HG03064 (cell line): Measurements from ENCODE around the gene RNF44.
A peak's percentile ranks its signal among the peaks of the same experiment; 100 is the strongest.
"Not testable (repeated sequence)": the region's sequence is repeated elsewhere in the genome, so short reads cannot be mapped to it uniquely, and the experiment has no call there.

Experiments used
- ATAC-seq: cut with Tn5 transposase; IDR thresholded peaks from one replicate; pipeline ENCODE4 v1.9.1; 2021; ENCODE audit warnings: low read depth; ENCODE audit not compliant: unreplicated experiment

RNF44 gene

GRCh38 chr5:176553260-176554085 is 16.3 kb upstream of the RNF44 start:
- ATAC-seq = no peak

- ATAC-seq = no peak
Observed at GRCh38 chr5:176552332-176552869, 15.2 kb upstream of the RNF44 start.

- ATAC-seq = not testable (repeated sequence)
Observed at GRCh38 chr5:176550937-176551336, 13.7 kb upstream of the RNF44 start.

DNA sequence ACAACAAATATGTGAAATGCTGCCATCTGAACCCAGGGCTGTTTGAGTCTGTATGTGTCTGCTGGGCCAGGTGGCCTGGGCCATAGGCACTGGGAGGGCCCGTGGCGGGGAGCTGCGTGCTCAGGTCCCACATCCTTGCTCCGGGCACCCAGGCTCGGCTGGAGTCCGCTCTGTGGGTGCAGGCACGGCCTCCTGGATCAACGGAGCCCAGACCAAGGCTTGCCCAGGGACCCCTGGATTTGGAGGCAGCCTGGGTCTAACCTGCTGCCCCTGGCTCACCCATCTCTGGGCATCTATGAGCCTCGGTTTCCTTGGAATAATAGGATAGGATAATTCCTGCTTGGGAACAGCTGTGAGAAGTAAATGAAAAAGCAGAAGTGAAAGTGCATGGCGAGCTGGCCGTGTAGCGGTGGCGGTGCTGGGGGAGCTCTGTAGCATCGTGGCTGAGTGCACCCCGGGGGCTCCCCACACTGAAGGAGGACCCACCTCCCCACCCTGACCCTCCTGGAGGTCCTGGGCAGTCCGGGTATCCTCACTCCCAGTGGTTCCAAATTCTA is 13.2 kb upstream of the RNF44 start:
- no peak for ATAC-seq

- ATAC-seq = no peak
Observed at GRCh38 chr5:176549871-176550270, 12.7 kb upstream of the RNF44 start.

DNA sequence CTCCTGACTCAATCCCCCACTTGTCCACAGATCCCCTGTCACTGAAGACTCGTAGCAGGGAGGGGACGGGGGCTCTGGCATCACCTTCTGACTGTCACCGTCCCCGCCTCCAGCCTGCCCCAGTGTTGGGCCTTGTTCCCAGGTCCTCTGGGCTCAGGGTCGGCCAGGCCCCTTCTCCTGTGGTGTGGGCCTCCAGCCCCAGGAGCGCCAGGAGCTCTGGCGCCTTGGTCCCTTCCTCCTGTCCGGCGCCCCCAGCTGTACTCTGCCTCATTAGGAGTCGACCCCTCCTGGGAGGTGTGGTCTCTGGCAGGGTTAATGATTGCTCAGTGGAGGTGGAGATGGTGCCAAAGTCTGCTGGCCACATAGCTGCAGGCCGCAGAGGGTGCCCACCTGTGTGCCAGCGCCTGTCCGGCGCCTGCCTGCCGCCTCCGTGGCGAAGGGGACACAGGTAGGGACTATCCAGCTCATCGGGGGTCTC is 11.8 kb upstream of the RNF44 start, which contains the start of gene CDHR2:
Gene CDHR2, plus strand, starts transcription at position 376 of the 478 bp plus-strand sequence. CDS start 16,011 bp downstream, outside the sequence.
- no peak for ATAC-seq

GRCh38 chr5:176547802-176548201 is 10.6 kb upstream of the RNF44 start:
- no peak for ATAC-seq

DNA sequence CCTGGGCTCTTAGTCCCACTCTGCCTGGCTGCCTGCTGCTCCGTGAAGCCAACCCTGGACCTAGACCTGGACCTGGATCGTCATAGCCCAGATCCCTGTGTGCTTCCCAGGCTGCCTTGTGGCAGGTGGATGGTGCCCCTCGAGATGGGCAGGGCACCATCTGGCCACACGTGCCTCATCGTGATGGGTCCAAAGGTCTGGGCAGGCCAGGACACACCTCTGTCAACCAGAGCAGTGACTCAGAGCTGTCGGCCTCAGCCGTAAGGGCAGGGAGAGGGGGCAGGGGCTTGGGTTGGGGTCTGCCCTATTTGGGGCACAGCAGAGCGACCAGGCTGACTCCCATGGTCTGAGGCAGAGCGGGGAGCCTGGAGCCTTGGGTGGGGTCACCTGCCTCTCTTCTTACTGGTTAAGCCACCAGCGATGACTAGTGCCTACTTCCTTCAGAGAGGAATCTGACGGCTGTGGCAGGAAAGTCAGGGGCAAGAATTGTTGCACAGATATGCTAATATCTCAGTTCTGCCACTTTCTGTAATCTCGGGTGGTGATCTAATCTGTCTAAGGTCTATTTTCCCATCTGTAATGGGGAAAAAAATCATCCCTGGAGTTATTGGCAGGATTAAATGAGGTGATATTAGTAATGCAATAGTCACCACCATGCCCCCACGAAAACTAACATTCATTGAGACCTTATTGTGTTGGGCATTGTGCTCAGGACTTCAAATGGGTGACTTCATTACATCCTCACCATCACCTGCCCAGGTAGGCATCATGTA is 8.7 kb upstream of the RNF44 start:
- no peak for ATAC-seq

GRCh38 chr5:176545388-176545736 is 8.2 kb upstream of the RNF44 start:
- no peak for ATAC-seq

- peak; percentile 56 for ATAC-seq
Observed at GRCh38 chr5:176543428-176544182, 6.4 kb upstream of the RNF44 start.

GRCh38 chr5:176542596-176543427 is 5.6 kb upstream of the RNF44 start:
- ATAC-seq = peak; percentile 49

DNA sequence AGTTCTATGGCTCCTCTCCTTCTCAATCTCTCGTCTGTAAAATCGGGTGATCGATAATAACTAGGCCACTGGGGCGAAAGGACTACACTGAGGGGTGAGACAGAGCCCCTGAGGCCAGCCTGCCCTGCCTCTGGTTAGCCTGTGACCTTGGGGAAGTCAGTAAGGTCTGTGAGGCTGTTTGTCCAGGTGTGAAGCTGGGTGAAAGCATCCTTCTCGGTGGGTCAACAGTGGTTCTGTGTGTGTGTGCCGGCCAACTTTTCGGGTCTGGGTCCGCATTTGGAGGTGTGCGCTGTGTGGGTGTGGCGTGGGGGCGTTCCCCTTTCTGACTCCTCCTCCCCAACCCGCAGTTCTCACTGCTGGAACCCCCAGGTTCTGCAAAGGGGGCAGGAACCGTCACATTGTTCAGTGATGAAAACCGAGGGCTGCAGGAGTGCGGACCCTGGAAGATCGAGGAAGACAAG is 5.0 kb upstream of the RNF44 start:
- ATAC-seq = no peak

GRCh38 chr5:176541338-176542134 is 4.3 kb upstream of the RNF44 start:
- no peak for ATAC-seq

DNA sequence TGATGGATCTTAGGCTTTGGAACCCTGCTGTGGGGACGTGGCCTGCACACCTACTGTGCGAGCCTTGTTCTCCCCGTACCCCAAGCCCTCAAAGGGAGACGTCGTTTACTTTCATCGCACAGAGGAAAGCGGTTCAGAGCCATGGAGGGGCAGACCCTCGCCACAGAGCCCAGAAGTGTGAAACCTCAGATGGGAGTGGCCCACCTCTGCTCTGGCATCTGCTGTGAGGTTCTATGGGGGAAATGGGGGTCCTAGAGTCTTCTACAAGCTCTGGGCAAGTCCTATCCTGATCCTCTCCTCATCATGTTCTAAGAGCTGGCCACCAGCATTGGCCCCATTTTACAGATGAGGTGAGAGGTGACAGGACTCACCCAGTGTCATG is 3.7 kb upstream of the RNF44 start:
- no peak for ATAC-seq

- no peak for ATAC-seq
Observed at GRCh38 chr5:176540476-176540899, 3.3 kb upstream of the RNF44 start.

GRCh38 chr5:176538989-176539384 is 1.8 kb upstream of the RNF44 start:
- no peak for ATAC-seq

DNA sequence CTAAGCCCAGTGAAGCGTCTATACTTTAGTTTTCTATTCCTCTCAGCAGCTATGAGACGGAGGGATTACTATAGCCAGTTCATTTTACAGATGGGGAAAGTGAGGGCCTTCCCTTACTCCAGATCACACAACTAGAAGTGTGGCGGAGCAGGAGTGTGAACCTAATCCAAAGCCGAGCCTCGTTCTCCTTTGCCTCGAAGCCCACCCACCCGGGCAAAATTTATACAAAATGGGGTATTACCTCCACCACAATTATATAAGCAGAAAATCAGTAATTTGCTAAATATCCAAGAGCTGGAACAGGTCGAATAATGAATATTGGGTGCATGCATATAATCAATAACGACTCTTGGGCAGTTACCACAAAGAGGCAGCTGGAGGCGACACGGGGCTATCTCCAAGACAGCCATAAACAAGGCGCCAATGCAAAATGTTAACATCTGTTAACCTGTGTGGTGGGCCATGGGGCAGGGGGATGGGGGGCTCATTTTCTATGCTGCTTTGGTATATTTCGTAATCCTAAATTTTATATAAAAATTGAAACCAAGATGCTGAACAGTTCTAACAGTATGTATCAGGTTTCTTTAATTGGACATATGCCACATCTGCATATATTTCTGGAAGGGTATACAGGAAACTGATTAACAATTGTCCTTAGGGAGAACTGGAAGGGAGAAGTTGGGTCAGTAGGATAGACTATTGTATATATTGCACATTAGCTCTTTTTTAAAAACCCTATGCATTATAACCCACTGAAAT is 1.2 kb upstream of the RNF44 start:
- ATAC-seq = no peak
